GM19238 (cell line): ENCODE measurements around the gene UGT2A2.

Experiments used
- DNase-seq: peaks from one replicate; pipeline ENCODE4 v3.0.0; 2011; ENCODE audit warnings: low spot score; ENCODE audit not compliant: insufficient read length

Gene UGT2A2

DNA sequence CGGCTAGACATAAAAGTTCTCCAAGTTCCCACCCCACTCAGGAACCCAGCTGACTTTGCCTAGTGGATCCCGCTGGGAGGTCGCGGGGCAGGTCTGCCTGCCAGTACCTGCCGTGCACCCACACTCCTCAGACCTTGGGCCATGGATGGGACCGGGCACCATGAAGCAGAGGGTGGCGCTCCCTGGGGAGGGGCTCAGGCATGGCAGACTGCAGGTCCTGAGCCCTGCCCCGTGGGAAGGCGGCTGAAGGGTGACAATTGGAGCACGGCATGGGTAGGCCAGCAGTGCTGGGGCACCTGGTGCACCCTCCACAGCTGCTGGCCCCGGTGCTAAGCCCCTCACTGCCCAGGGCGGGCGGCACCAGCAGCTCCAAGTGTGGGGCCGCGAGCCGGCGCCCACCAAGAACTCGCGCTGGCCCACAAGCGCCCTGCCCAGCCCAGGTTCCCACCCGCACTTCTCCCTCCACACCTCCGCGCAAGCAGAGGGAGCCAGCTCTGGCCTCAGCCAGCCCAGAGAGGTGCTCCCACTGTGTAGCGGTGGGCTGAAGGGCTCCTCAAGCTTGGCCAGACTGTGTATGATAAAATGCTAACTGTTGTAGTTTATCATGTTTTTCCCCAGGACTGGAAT, 63.1 kb downstream of the UGT2A2 start:
- no peak for DNase-seq

DNA sequence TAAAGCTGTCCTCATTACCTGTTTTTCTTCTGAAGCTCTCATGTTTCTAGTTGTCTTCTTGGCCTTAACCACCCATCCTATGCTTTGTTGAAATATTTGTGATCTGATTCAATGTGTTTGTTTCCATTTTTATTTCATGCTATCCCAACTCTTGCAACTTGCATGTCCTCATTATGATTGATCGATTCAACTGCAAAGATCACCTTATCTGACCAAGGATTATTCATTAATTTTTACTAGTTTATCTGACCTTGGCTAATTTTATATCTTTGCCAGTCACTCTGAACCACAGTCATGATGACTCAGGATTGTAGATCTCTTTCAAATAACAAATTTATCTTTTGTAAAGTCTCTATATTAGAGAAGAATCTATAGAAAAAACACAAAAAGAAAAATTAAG, 70.7 kb downstream of the UGT2A2 start:
- no peak for DNase-seq

DNA sequence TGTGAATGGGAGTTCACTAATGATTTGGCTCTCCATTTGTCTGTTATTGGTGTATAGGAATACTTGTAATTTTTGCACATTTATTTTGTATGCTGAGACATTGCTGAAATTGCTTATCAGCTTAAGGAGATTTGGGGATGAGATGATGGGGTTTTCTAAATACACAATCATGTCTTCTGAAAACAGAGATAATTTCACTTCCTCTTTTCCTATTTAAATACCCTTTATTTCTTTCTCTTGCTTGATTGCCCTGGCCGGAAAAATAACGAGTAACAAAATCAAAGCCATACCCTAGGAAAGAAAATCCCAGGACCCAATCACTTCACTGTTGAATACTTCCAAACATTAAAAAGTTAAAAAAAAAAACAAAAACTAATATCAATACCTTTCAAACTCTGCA, 76.0 kb downstream of the UGT2A2 start:
- no peak for DNase-seq

DNA sequence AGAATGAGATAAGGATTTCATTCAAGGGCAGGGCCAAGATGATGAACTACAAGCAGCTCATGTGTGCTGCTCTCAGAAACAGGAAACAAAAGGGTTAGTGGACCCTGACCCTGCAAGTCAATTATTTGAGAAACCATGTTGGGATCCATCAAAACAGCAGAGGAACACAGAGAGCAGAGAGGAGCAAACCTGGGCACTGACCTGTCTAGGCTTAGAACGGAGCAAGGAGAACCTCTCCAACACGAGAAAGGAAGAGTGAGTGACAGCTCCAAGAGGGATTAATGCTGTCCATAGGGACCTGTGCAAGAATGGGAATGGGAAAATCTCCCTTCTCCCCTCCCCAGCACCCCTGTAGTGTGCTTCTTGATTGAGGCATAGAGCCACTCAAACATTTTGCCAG, 89.8 kb downstream of the UGT2A2 start:
- DNase-seq: no peak

DNA sequence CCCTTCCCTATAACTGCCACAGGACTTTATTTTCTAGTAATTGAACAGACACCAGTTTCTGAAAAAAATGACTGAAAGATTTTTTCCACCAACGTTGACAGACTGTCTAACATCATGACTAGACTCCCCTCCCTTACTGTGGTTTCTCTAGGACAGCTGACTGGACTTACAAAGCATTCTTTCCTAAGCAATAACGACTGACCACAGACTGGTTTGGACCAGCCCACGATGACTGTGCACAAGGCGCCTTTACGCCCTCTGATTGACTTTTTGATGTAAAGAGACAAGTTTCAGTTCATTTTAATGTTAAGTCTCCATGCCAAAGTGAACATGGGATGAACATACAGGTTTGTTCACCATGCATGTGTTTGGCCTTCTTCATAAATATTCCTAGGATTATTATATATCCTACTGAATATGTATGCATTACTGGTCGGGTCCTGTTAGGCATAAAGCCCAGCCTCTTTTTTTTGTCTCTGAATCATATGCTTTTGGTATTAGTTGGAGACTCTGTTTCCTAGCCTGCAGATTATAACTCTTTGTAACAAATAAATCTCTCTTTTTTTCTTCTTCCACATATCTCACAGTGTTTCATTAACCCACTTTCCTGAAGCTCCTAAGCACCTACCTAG, 93.2 kb downstream of the UGT2A2 start:
- DNase-seq: no peak
